ENCODE results near the gene RAE1.

The RAE1 gene

GRCh38 chr20:57389695-57390603, 38.9 kb downstream of the RAE1 start:
- DNase-seq = no peak

DNA sequence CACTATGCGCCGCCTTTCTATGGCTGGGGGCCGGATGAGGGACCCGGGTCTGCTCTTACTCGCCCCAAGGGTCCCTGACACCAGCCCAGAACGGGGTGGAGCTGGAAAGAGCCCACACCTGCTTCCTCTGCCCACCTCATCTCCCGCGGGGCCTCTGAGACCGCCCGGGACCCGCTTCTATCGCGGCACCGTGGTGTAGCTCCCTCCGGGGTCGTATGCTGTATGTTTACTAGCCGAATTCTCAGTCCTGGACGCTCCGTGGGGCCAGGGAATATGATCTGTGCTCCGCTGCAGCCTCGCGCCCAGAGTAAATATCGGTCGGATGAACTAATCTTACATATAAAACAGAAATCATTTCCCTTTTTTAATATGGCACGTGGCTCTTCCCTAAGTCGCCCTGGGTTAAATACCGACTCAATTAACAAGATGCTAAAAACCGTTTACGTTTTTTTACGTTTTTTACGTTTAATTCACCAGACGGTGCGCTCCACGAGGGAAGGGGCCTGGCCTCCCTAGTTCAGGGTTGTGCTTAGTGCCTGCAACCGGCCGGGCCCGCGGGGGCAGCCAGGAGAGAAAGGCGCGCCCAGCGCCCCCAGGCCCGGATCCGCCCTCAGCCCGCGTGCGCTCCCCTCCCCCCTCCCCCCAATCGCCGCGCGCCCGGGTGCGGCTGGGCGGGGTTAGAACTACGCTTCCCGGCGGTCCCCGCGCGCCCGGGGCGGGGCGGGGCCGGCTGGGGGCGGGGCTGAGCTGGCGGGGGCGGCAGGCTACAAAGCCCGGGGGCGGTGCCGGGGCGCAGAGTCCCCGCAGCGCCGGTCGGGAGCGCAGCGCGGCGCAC, 39.8 kb downstream of the RAE1 start, which contains the start of gene RBM38:
RBM38 (plus strand) TSS at position 793 of the 835 bp plus-strand sequence. CDS start 186 bp downstream, outside the sequence.
- DNase-seq = peak; percentile 79

DNA sequence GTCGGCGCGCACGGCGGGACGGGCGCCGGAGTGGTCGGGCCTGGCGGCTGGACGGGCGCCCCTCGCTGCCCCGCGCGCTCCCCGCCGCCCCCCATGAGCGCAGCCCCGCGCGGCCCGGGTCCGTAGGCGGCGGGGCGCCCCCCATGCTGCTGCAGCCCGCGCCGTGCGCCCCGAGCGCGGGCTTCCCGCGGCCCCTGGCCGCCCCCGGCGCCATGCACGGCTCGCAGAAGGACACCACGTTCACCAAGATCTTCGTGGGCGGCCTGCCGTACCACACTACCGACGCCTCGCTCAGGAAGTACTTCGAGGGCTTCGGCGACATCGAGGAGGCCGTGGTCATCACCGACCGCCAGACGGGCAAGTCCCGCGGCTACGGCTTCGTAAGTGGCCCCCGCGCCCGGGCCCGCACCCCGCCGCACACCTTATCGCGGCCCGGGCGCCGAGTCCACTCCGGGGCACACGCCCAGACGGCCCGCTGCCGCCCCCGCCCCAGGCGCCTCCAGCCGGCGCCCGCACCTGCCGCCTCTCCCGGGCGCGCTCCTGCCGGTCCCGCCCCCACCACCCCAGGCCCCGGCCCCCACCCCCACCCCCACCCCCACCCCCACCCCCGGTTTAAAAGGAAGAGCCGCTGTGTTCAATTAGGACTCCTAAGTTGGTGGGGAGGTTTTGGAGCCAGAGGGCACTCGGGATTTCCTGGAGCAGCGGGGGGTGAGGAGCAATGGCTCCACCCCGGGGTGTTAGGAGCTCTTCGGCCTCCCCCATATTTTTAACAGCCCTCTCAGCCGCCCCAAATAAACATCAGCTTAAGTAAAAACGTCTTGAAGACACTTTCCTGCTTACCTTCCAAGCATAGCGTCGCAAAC, 40.6 kb downstream of the RAE1 start:
- DNase-seq = no peak

DNA sequence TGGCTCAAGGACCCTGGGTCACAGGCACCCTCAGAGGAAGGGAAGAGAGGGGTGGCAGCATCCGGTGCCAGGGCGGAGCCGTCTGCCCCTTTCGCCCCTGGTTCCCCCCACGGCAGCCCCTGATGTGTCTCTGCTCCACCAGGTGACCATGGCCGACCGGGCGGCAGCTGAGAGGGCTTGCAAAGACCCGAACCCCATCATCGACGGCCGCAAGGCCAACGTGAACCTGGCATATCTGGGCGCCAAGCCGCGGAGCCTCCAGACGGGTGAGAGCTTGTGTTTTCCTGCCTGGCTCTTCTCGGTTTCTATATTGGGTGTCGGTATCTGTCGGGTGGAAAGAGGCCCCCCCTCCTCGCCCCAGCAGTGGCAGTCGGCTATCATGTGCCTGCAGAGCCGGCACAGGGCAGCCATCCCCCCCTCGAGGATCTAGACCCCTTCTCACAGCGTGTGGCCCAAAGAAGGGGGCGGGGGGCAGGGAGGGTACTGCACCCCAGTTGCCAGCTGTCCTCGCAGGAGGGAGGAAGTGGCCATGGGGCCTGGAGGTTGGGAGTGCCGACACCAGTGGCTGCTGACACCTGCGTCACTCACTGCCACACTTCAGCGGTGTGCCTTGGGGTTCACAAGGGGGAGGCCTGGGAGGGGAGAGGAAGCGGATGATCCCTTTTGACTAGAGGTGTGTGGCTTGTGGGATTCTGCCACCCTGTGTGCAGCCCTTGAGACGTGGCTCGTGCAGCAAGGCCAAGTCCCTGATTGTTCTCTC, 41.6 kb downstream of the RAE1 start:
- DNase-seq = no peak

DNA sequence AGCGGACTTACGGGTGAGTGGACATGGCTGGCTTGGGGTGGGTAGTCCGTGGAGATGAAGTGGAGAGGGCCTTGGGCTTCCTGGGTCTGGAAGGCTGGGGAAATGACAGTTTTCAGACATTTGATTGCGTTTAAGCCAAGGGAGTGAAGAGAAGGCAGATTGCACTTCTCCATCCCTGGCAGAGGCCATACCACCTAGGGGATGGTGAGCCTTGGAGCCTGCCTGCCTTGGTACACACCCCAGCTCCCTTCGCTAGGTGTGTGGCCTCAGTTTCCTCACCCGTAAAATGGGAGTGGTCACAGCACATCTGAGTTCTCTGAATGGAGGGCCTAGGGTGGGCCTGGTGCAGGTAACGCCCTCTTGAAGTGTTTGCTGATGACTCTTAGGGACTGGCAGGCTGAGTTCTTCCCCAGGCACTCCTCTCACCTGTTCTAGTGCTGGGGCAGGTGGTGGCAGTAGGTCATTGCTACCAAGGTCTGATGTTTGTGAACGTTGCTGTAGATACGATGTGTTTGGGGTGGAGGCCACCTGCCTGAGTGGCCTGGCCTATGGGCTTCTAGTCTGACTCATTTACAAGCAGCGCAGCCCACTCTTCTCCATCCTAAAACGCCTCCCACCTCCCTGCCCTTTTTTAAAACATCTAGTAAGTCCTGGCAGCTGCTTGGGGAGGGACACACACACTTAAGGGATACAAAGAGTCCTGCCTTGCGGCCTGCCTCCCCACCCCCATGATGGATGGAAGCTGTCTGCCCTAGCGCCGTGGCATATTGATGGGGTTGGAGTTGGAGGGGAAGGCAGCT, 42.5 kb downstream of the RAE1 start:
- DNase-seq = no peak

- DNase-seq = no peak
Observed at GRCh38 chr20:57394121-57395082, 43.3 kb downstream of the RAE1 start.

GRCh38 chr20:57395111-57395966, 44.3 kb downstream of the RAE1 start:
- DNase-seq = no peak

GRCh38 chr20:57396212-57396983, 45.3 kb downstream of the RAE1 start:
- no peak for DNase-seq

DNA sequence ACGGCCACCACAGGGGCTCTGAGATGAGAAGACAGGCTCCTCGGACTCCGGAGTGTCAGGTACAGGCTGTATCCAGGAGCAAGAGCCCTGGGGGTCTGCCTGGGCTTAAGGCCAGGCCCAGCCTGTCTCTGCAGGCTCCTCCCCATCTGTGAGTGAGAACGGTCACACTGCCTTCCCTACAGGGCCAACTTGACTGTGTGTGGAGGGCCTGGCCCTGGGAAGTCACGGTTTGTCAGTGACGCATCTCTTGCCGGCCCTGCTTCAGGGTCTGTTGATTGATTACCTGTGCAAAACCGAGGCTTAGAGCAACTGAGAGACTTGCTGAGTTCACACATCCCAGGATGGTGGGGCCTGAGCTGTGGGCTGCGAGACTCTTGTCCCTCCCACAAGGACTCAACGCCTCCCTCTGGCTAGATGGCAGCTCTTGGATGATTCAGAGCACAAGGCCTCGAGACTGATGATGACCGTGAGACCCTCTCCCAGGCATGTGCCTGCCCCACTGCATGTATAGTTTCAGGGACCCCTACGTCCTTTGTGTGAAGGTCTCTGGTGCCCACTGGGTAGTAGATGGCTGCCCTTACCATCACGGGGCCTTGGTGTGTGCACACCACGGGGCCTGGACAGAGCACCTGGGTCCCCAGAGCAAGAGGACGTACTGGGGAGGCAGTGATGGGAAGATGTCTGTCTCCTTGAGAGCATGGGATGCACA, 46.1 kb downstream of the RAE1 start:
- no peak for DNase-seq

- DNase-seq = no peak
Observed at GRCh38 chr20:57397693-57398108, 46.6 kb downstream of the RAE1 start.

DNA sequence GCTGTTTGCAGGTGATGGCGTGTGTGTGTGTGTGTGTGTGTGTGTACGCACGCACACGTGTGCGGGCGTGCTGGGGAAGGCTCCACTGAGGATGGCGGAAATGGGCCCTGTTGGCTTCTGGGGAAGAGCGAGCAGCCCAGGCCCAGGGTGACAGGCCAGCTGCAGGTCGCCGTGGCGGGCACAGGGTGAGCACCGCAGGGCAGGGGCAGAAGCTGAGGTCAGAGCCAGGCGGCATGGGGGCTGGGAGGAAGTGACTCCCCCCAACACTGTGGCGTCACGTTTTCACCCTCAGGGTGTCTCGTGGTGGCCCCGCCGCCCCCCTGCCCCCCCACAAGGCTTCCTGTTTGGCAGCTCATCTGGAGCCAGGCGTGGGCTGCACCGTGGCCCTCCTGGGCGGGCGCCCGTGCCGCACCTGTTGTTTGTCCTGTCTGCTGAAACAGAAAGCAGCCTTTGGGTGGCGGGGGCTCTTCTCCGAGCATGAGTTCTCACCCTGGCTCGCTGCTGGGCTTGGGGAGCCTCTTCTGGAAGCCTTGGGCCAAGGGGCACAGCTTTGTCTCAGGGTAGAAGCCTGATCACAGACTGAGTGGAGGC, 47.3 kb downstream of the RAE1 start:
- DNase-seq = no peak

DNA sequence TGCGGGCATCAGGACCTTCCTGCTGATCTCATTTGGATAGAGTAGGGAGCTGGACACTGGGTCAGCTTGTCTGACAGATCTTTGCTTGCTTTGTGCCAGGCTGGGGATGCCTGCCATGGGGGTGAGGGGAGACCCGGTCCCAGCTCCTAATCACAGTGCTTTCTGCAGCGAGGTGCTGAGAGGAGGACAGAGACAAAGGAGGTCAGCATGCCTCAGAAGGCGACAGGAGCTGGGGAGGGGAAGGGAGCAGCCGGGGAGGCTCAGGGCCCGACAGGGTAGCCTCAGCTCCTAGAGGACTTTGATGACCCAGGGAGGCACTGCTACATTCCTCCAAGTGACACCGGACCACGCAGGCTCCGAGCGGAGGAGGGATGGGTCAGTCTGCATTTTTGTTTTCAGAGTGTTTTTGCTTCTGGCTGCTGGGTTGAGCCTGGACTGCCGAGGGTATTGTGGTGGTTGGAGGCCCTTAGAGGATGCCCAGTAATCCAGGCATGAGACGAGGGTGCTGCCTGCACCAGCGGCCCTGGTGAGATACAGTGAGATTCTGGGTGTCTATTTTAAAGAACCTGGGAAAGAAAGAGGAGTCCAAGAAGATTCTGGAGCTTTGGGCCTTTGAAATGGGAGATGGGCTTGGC, 48.0 kb downstream of the RAE1 start:
- DNase-seq = no peak

DNA sequence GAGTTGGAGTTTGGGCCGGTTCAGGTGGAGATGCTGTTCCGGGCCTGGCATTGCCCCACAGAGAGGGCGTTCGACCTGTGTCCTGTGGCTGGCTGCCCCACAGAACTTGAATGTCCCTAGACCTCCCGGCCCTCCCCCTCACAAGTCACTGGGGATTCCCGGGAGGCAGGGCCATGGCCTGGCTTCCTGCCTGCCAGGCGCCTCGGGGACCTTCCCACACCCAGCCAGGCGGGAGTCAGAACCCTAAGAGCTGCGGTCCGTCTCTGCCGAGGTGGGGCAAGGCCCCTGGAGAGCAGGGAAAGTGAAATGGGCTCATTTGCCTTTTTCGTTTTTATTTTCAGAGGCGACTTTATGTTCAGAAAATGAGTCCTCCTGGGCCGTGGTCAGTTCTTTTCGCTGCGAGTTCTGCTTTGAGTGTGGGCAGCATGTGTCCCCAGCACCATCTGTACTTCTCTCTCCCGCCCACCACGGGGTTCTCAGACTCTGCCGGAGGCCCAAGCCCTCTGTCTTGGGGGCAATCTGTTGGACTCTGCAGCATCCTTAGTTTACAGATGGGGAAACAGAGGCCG, 48.6 kb downstream of the RAE1 start:
- no peak for DNase-seq

GRCh38 chr20:57400231-57400701, 49.2 kb downstream of the RAE1 start:
- no peak for DNase-seq

DNA sequence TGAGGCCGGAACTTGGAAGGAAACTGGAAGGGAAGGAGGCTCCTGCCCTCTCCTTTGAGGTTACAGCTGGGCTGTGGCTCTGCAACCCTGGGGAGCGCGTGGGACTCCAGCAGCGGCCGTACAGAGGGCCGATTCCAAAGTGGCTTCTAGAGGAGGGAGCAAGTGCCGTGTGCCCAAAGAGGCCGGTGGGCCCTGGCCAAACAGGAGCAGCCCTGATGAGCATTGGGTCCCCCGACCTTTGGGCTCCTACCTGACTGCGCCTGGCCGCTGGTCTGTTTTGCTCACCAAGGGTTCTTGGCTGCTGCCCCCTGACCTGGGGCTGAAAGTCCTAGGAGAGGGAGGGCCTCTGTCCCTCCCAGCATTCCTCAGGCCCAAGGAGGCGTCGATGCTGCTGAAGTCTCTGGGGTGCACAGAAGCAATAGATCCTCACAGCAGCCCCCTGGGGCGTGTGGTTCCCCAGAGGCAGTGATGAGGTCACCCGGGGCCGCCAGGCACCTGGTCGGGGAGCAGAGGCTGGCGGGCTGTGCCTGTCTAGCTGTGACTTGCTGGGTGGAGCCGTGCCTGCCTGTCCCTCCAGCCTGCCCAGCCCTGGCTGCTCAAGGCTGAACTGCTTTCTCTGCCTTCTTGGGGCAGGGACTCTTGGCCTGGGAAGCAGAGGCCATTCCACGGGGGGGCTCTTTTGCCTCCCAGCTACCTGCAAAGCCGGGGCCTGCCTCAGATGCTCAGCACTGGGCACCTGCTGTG, 49.9 kb downstream of the RAE1 start:
- no peak for DNase-seq
